Measurements from ENCODE around the gene OR7G2. TPM values are rescaled to one million over a fixed set of nuclear protein-coding genes. Genes with fewer than 3 reads are reported as not detected.

OR7G2 gene
- total and polyA plus RNA-seq, 9 of the 15 experiments (the other 6 are each of a cell fraction or from before 2014, with no cell fraction given), result 0.20 TPM; not detected in 8

GRCh38 chr19:9075064-9075949 is 32.0 kb downstream of the OR7G2 start (continued):
- no peak for TF ChIP-seq ZNF277 (CRISPR knock-in tag; IDR thresholded peaks at IDR 0.05; ENCODE audit: borderline replicate concordance)
- no peak for TF ChIP-seq U2AF1 (optimal IDR thresholded peaks at IDR 0.05; ENCODE audit: low read depth, low read length)
- no peak for TF ChIP-seq SRSF9 (IDR thresholded peaks at IDR 0.05; ENCODE audit: borderline replicate concordance, low read depth, low read length)
- no peak for TF ChIP-seq ETS1 (conservative IDR thresholded peaks at IDR 0.05; ENCODE audit: control insufficient read depth, low read depth, low read length)
- no peak for TF ChIP-seq ZNF589 (CRISPR knock-in tag; IDR thresholded peaks at IDR 0.05; ENCODE audit: low read depth)
- no peak for TF ChIP-seq ZNF384 (IDR thresholded peaks at IDR 0.05; ENCODE audit: low read depth, low read length)
- peak in 1 of 2 experiments; percentile 72; a peak in 2 of 4 replicates for TF ChIP-seq ARNT (IDR thresholded peaks at IDR 0.05)
- TF ChIP-seq HNRNPL (IDR thresholded peaks at IDR 0.05; ENCODE audit: low read depth, low read length), result no peak
- TF ChIP-seq HDGF (IDR thresholded peaks at IDR 0.05), result no peak
- no peak for TF ChIP-seq POLR2H (tag; IDR thresholded peaks at IDR 0.05; ENCODE audit: low read depth)
- TF ChIP-seq ZNF12 (CRISPR knock-in tag; IDR thresholded peaks at IDR 0.05), result no peak
- TF ChIP-seq, protein P1, sequence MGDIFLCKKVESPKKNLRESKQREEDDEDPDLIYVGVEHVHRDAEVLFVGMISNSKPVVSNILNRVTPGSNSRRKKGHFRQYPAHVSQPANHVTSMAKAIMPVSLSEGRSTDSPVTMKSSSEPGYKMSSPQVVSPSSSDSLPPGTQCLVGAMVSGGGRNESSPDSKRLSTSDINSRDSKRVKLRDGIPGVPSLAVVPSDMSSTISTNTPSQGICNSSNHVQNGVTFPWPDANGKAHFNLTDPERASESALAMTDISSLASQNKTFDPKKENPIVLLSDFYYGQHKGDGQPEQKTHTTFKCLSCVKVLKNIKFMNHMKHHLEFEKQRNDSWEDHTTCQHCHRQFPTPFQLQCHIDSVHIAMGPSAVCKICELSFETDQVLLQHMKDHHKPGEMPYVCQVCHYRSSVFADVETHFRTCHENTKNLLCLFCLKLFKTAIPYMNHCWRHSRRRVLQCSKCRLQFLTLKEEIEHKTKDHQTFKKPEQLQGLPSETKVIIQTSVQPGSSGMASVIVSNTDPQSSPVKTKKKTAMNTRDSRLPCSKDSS (IDR thresholded peaks at IDR 0.05; ENCODE audit: low read depth, partially characterized antibody), result no peak
- TF ChIP-seq SMAD3 (CRISPR knock-in tag; conservative IDR thresholded peaks at IDR 0.05), result no peak
- TF ChIP-seq POLR2B (IDR thresholded peaks at IDR 0.05; ENCODE audit: low read depth, partially characterized antibody), result no peak
- TF ChIP-seq, protein P2, sequence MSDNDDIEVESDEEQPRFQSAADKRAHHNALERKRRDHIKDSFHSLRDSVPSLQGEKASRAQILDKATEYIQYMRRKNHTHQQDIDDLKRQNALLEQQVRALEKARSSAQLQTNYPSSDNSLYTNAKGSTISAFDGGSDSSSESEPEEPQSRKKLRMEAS (CRISPR knock-in tag; IDR thresholded peaks at IDR 0.05), result no peak
- no peak for TF ChIP-seq ZNF717 (CRISPR knock-in tag; IDR thresholded peaks at IDR 0.05)
- no peak for TF ChIP-seq E2F8 (IDR thresholded peaks at IDR 0.05; ENCODE audit: low read depth, partially characterized antibody)
- peak; percentile 39; the same call in 1 of the 2 replicates for TF ChIP-seq MAFK (IDR thresholded peaks at IDR 0.05; ENCODE audit: low read length)
- TF ChIP-seq NFYB (IDR thresholded peaks at IDR 0.05; ENCODE audit: extremely low read depth, insufficient read length), result no peak
- TF ChIP-seq NR4A1 (CRISPR knock-in tag; IDR thresholded peaks at IDR 0.05), result no peak
- TF ChIP-seq NR4A1 (tag; IDR thresholded peaks at IDR 0.05), result no peak

Data from K562 (cell line).